B cell (primary cell): ENCODE measurements around the gene SLC2A6. TPM values are rescaled to one million over a fixed set of nuclear protein-coding genes. Genes with fewer than 3 reads are reported as not detected.
A peak's percentile ranks its signal among the peaks of the same experiment; 100 is the strongest.

Experiments used
- ATAC-seq: fragments of 200-7000 bp; cut with Tn5 transposase; one replicate; pipeline ENCODE4 v1.10.0; 2021; ENCODE audit warnings: low read depth, mild to moderate bottlenecking, moderate number of reproducible peaks, moderate library complexity
- CTCF ChIA-PET: fragments of 350-600 bp; sonication (Branson Sonifier 250); formaldehyde crosslinking; loops from one replicate; lab custom pipeline; 2021; ENCODE audit warnings: antibody characterized with exemption, inconsistent platforms; lab: Charles Lee
- POLR2A ChIA-PET: fragments of 350-600 bp; sonication (Branson Sonifier 250); formaldehyde crosslinking; loops from one replicate; lab custom pipeline; 2021; ENCODE audit warnings: antibody characterized with exemption; lab: Charles Lee
- DNase-seq: peaks from one replicate; pipeline ENCODE4 v3.0.0; 2013
- H2AFZ ChIP-seq: 2 replicates; pipeline ENCODE4 v1.6.1; 2012; ENCODE audit warnings: mild to moderate bottlenecking, low read depth, low read length; ENCODE audit not compliant: insufficient read depth, poor library complexity, severe bottlenecking
- H3K27ac ChIP-seq, 2 donors: 1 replicate in 1 of 2; 2 replicates in 1 of 2; pipeline ENCODE4 v1.5.1; 2012 to 2013; ENCODE audit warnings: low read length in 2 of 2, mild to moderate bottlenecking in 2 of 2, moderate library complexity in 1 of 2
- H3K27me3 ChIP-seq, 4 experiments: fragments of 200-600 bp in 1 of 4; sonication (generic) in 1 of 4; replicated peaks in 1 of 4; 1 replicate in 2 of 4; 2 replicates in 2 of 4; pipeline versions ENCODE4 v1.6.1 to v1.7.0; 2013 to 2016; ENCODE audit warnings: low read length in 3 of 4, mild to moderate bottlenecking in 2 of 4, mixed read lengths in 1 of 4, moderate library complexity in 1 of 4; ENCODE audit not compliant: insufficient read depth in 4 of 4, control insufficient read depth in 3 of 4; ENCODE audit errors: control extremely low read depth in 1 of 4
- H3K36me3 ChIP-seq, 2 experiments: replicated peaks in 1 of 2; 1 replicate in 1 of 2; 2 replicates in 1 of 2; pipeline versions ENCODE4 v1.6.1 to v1.7.1; 2013; ENCODE audit warnings: low read length in 1 of 2; ENCODE audit not compliant: insufficient read depth in 2 of 2, control insufficient read depth in 1 of 2; ENCODE audit errors: control extremely low read depth in 1 of 2, extremely low read depth in 1 of 2
- H3K4me1 ChIP-seq, 2 donors: fragments of 200-600 bp in 1 of 2; sonication (generic) in 1 of 2; 1 replicate in 1 of 2; 2 replicates in 1 of 2; pipeline versions ENCODE4 v1.5.1 to v1.6.1; 2013 to 2017; ENCODE audit warnings: low read length in 2 of 2; ENCODE audit not compliant: control insufficient read depth in 2 of 2, insufficient read depth in 2 of 2
- H3K4me2 ChIP-seq: replicated peaks from 2 replicates; pipeline ENCODE3; 2012; ENCODE audit warnings: mild to moderate bottlenecking, low read depth, low read length; ENCODE audit not compliant: poor library complexity, severe bottlenecking
- H3K4me3 ChIP-seq, 5 experiments: fragments of 200-600 bp in 1 of 5; sonication (generic) in 1 of 5; 1 replicate in 3 of 5; 2 replicates in 2 of 5; pipeline versions ENCODE4 v1.5.1 to v1.7.0; 2011 to 2016; ENCODE audit warnings: low read length in 4 of 5, mild to moderate bottlenecking in 4 of 5, low read depth in 2 of 5, control low read depth in 1 of 5, moderate library complexity in 1 of 5; ENCODE audit not compliant: insufficient read depth in 1 of 5; ENCODE audit errors: control extremely low read depth in 1 of 5, extremely low read depth in 1 of 5
- H3K79me2 ChIP-seq: fragments of 200-600 bp; sonication (generic); one replicate; pipeline ENCODE4 v1.6.0; 2016; ENCODE audit warnings: low read length; ENCODE audit not compliant: control insufficient read depth, insufficient read depth
- H3K9ac ChIP-seq: fragments of 200-600 bp; sonication (generic); 2 replicates; pipeline ENCODE4 v1.6.1; 2017; ENCODE audit warnings: mild to moderate bottlenecking, low read length, moderate library complexity
- H3K9me3 ChIP-seq, 3 donors: one replicate each; pipeline versions ENCODE4 v1.6.1 to v1.7.1; 2013; ENCODE audit warnings: low read length in 2 of 3; ENCODE audit not compliant: control insufficient read depth in 2 of 3, insufficient read depth in 1 of 3; ENCODE audit errors: control extremely low read depth in 1 of 3
- H4K20me1 ChIP-seq: 2 replicates; pipeline ENCODE4 v1.6.0; 2012; ENCODE audit warnings: mild to moderate bottlenecking, low read length; ENCODE audit not compliant: insufficient read depth, control insufficient read depth, poor library complexity, severe bottlenecking
- H3K27ac Mint-ChIP-seq: one replicate; pipeline ENCODE4 v1.8.0; 2021; ENCODE audit warnings: mixed read lengths
- H3K27me3 Mint-ChIP-seq: one replicate; pipeline ENCODE4 v1.8.0; 2021; ENCODE audit warnings: mixed read lengths
- H3K4me1 Mint-ChIP-seq: one replicate; pipeline ENCODE4 v1.8.0; 2021; ENCODE audit warnings: mixed read lengths
- H3K4me3 Mint-ChIP-seq: one replicate; pipeline ENCODE4 v1.8.0; 2021; ENCODE audit warnings: mixed read lengths
- H3K9me3 Mint-ChIP-seq: one replicate; pipeline ENCODE4 v1.8.0; 2022; ENCODE audit warnings: mixed read lengths; ENCODE audit not compliant: insufficient read depth
- EZH2 ChIP-seq: IDR thresholded peaks from 2 replicates; pipeline ENCODE4 v1.6.1; 2012; ENCODE audit warnings: borderline replicate concordance, low read depth, mild to moderate bottlenecking, moderate library complexity, low read length; ENCODE audit not compliant: insufficient read depth, poor library complexity, severe bottlenecking
- WGBS: methylation state at CpG from one replicate; pipeline ENCODE4 v1.1.5; 2013; ENCODE audit warnings: missing lambda C conversion rate; ENCODE audit not compliant: insufficient coverage; 5-methylcytosine and 5-hydroxymethylcytosine counted together
- intact Hi-C: fragments of 100-400 bp; cut with micrococcal nuclease; formaldehyde crosslinking; loops from one replicate; pipeline ENCODE4 v1.10.0; 2022
- polyA plus RNA-seq: library from polyadenylated mRNA; depleted of rRNA; stranded (reverse); fragments of >200 nt; gene quantifications from 2 replicates; pipeline ENCODE4 v1.2.3, GENCODE V29; 2012
- total RNA-seq, 2 donors: library from RNA; stranded (reverse); fragments of 120-200 nt in 1 of 2; gene quantifications; 1 replicate in 1 of 2; 2 replicates in 1 of 2; pipeline versions ENCODE4 v1.2.3 to v1.2.4, GENCODE V29; 2013 to 2022
- TF ChIP-seq, protein P1 (sequence below): fragments of 200-600 bp; IDR thresholded peaks from one replicate; pipeline ENCODE4 v1.8.0; 2022; ENCODE audit warnings: antibody characterized with exemption, mild to moderate bottlenecking

Gene SLC2A6
- total and polyA plus RNA-seq, 2 donors (not counting 1 experiment from before 2014, with no cell fraction given), result 51.8 to 108 TPM

DNA sequence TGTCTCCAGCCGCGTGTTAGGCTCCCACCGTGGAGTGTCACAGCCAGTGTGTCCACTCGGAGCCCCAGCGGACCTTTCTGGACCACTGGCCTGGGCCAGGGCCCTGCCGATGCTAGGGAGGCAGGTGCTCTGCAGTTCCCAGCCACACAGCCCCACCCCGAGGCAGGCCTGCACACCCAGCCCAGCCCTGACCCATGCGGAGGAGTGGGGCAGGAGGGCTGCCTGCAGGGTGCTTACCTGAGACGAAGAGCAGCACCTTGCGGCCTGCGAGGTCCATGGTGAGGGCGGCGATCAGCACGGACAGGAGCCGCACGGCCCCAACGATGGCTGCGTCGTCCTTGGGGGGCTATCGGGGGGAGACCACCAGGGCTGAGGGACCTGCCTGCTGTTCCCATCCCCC, 5.2 kb downstream of the SLC2A6 start:
- ChIA-PET CTCF (interaction anchor here (1.0 to 1.4 kb wide), 2 partner anchors 13 to 286 kb away, joined by 3 to 4 read pairs; no protein-coding TSS in a partner anchor), POLR2A (interaction anchor here (0.6 kb wide), 1 partner anchor 22 kb away, joined by 9 read pairs; no protein-coding TSS in a partner anchor)
- H3K9me3 ChIP-seq, result no peaks in the 10 kb centered on the region
- DNase-seq, result no peak
- Mint-ChIP-seq H3K4me3 (no peak overlapping the region), H3K27ac (no peak overlapping the region), H3K9me3 (no peaks in the 10 kb centered on the region), H3K4me1 (peaks cover 32% of the 10 kb centered on the region), H3K27me3 (no peaks in the 10 kb centered on the region)
- TF ChIP-seq, protein P1, sequence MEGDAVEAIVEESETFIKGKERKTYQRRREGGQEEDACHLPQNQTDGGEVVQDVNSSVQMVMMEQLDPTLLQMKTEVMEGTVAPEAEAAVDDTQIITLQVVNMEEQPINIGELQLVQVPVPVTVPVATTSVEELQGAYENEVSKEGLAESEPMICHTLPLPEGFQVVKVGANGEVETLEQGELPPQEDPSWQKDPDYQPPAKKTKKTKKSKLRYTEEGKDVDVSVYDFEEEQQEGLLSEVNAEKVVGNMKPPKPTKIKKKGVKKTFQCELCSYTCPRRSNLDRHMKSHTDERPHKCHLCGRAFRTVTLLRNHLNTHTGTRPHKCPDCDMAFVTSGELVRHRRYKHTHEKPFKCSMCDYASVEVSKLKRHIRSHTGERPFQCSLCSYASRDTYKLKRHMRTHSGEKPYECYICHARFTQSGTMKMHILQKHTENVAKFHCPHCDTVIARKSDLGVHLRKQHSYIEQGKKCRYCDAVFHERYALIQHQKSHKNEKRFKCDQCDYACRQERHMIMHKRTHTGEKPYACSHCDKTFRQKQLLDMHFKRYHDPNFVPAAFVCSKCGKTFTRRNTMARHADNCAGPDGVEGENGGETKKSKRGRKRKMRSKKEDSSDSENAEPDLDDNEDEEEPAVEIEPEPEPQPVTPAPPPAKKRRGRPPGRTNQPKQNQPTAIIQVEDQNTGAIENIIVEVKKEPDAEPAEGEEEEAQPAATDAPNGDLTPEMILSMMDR, result no peak
- TF ChIP-seq EZH2, result no peak
- H3K9ac ChIP-seq, result no peak overlapping the region
- no peak overlapping the region for H3K4me3 ChIP-seq
- H2AFZ ChIP-seq, result no peak overlapping the region
- peaks cover 0 to 64% of the 10 kb centered on the region in 2 experiments for H3K36me3 ChIP-seq
- H3K4me2 ChIP-seq, result peak overlapping the region; percentile 45
- no peak overlapping the region for H3K27ac ChIP-seq
- no peaks in the 10 kb centered on the region for H3K27me3 ChIP-seq
- H4K20me1 ChIP-seq, result peaks cover 85% of the 10 kb centered on the region
- peaks cover 32% of the 10 kb centered on the region for H3K79me2 ChIP-seq
- ATAC-seq, result no peak
- peaks cover 25 to 53% of the 10 kb centered on the region in 2 donors for H3K4me1 ChIP-seq
- intact Hi-C loops, result loop anchor here (10.0 kb wide), 1 partner anchor 359 kb away; no protein-coding TSS in a partner anchor
- WGBS, result 86% methylated on average over 20 of the region's 20 CpGs

DNA sequence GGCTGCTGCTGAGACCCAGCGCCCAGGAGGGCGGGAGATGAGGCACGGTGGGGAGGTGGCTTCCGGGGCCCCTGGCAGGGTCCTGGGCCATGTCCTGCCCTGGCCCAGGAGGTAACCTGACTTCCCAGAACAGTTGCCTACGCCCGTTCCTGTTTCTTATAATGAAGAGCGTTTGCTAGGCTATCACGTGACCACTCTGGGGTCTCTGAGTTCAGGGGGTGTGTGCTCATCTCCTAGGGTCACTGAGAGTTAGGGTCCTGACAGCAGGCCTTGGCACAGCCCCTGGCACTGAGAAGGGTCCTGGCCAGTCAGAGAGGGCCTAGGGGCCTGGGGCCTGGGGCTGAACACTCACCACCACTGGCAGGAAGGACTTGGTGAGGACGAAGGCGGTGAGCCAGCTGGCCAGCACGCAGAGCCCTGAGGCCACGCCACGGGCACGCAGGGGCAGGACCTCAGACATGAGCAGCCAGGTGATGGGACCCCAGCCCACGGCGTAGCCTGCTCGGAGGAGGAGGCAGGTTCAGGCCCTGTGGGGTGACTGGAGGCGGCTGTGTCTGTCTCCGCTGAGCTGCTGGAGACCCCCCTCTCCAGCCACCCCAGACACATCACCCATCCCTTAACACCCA, 6.0 kb downstream of the SLC2A6 start:
- Mint-ChIP-seq H3K27me3 (no peaks in the 10 kb centered on the region), H3K9me3 (no peaks in the 10 kb centered on the region), H3K4me3 (no peak overlapping the region), H3K27ac (no peak overlapping the region), H3K4me1 (peaks cover 27% of the 10 kb centered on the region)
- ChIA-PET CTCF (no interaction called here), POLR2A (interaction anchor here (0.7 kb wide), 1 partner anchor 521 kb away, joined by 3 read pairs; no protein-coding TSS in a partner anchor)
- no peak for DNase-seq
- 89% methylated on average over 19 of the region's 19 CpGs for WGBS
- Histone ChIP-seq H3K27me3 (no peaks in the 10 kb centered on the region), H3K79me2 (peaks cover 23% of the 10 kb centered on the region), H3K9me3 (no peaks in the 10 kb centered on the region), H3K4me2 (no peak overlapping the region), H3K4me1 (peaks cover 21 to 46% of the 10 kb centered on the region in 2 donors), H3K27ac (no peak overlapping the region), H3K4me3 (no peak overlapping the region), H2AFZ (no peak overlapping the region), H3K9ac (no peak overlapping the region), H3K36me3 (peaks cover 0 to 66% of the 10 kb centered on the region in 2 experiments), H4K20me1 (peaks cover 87% of the 10 kb centered on the region)
- no peak for TF ChIP-seq EZH2
- TF ChIP-seq, protein P1, result no peak
- ATAC-seq, result no peak
- intact Hi-C loops, result loop anchor here (10.0 kb wide), 1 partner anchor 358 kb away; no protein-coding TSS in a partner anchor
